TTC549 (cell line): ENCODE measurements around the gene CCT6A.
"Not testable (repeated sequence)": the region's sequence is repeated elsewhere in the genome, so short reads cannot be mapped to it uniquely, and the experiment has no call there.

Experiments used
- FAIRE-seq: peaks from 2 replicates; lab custom pipeline; 2012; peaks lifted over from hg19 to GRCh38; lab: Jason Lieb, UNC

CCT6A gene

GRCh38 chr7:56051053-56051338 is 569 bp upstream of the CCT6A start:
- no peak for FAIRE-seq

- no peak for FAIRE-seq
Observed at GRCh38 chr7:56053379-56053778, 1.8 kb downstream of the CCT6A start.

DNA sequence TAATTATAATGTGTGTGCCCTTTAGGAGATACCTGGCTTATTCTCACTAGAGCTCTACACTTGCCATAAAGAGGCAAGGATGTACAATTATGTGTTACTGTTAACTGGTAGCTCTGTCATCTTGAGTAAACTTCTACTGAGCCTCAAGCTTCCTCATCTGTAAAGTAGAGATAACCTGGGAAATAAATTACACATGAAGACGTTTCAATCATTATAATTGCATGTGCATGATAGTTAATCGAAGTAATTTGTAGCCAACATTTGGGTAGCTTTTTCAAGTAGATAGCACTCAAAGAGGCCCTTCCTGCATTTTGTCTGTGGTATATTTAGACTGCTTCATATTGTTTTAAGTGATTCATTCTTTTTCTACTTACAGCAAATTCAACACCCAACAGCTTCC is 2.4 kb downstream of the CCT6A start:
- FAIRE-seq: no peak

DNA sequence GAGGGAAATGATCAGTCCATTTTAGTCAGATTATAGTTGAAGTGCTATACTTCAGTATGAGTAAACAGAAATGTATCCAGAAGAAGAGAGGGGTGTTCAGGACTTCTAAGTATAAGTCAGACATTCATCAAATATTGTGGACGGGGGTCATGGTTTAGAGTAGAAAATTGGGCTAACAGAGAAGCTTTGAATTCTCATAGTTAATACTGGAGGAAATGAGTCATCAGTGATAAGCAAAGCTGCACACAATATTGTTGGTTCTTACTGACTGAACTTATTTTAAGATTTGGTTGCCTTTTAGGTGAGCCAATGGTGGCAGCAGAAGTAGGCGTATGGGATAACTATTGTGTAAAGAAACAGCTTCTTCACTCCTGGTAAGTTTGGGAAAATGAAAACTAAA is 10.8 kb downstream of the CCT6A start:
- FAIRE-seq: peak; percentile 75

- no peak for FAIRE-seq
Observed at GRCh38 chr7:56063500-56063881, 11.9 kb downstream of the CCT6A start.

DNA sequence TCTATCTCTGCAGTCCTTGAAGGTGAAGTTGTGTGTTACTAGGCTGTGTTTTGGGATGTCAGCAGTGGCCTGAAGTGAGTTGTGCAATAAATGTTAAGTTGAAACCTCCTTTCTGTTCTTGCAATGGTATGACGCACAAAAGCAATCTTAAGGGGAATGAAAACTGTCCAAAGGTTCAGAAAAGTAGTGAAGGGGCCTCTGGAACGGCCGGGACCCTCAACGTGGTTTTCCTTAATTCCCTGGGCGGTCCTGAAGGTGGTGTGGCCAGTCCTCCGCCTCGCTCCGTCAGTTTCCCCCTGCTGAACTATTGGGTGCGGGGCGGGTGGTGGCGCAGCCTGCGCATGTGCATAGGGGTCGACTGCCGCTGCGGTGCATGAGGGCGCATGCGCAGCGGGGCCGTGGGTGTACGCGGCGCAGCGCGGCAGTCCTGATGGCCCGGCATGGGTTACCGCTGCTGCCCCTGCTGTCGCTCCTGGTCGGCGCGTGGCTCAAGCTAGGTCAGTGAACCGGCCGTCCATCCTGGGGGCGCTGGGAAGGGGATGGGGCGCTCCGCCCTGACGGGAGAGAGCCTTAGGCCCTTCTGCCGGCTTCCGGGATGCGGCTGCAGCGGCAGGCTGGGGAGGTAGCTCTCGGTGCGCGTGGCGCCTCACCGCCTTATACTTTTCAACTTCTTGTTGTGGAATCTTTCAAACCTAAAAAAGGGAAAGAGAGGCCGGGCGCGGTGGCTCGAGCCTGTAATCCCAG is 12.5 kb downstream of the CCT6A start, which contains the start of gene SUMF2:
Gene SUMF2, plus strand, starts transcription at position 405 of the 744 bp plus-strand sequence. Its CDS starts 26 bp downstream, at position 431.
- no peak for FAIRE-seq

- not testable (repeated sequence) for FAIRE-seq
Observed at GRCh38 chr7:56066376-56066775, 14.8 kb downstream of the CCT6A start.

DNA sequence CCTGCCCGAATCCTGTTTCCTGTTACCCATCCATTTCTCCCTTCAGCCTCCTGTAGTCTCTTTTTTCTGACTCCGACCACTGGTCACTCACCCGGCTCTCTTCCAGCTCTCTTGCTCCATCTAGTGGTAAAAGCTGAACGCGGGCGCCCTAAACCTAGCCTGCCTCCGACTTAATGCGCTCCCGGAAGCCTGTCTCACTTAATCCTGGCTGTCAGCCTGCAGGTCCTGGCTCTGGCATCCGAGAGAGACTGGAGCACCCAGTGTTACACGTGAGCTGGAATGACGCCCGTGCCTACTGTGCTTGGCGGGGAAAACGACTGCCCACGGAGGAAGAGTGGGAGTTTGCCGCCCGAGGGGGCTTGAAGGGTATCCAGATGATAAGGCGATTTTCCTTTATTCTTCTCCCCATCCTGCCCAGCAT is 22.8 kb downstream of the CCT6A start:
- no peak for FAIRE-seq

DNA sequence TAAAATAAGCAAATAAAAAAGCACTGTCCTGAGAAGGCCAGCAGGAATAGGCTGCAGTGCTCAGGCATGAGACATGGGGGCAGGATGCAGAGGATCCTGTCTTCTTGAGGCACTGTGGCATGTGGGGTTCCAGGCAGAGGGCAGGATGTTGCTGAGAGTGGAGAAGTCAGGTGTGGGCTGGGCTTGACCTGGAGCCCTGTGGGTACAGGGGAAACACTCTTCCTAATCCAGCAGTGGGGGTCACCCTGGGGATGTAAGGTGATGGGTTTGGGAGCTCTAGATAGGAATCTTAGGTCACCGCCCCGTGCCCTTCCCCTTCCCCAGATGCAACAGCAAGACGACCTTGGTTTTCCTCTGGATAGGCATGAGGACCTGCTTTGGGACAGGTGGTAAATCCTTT is 26.1 kb downstream of the CCT6A start:
- FAIRE-seq: no peak

DNA sequence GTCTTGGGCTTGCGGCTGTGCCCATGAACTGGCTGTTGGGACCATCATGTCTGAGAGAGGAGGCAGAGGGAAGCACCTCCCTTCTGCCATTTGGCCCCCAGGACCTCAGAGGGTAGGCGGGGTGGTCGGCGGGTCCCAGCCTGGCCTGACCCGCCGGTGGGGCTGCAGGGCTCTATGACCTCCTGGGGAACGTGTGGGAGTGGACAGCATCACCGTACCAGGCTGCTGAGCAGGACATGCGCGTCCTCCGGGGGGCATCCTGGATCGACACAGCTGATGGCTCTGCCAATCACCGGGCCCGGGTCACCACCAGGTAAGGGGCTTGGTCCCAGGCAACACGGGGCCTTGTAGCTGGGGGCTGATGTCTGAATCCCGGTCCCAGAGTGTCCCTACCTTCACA is 26.6 kb downstream of the CCT6A start:
- FAIRE-seq: no peak

DNA sequence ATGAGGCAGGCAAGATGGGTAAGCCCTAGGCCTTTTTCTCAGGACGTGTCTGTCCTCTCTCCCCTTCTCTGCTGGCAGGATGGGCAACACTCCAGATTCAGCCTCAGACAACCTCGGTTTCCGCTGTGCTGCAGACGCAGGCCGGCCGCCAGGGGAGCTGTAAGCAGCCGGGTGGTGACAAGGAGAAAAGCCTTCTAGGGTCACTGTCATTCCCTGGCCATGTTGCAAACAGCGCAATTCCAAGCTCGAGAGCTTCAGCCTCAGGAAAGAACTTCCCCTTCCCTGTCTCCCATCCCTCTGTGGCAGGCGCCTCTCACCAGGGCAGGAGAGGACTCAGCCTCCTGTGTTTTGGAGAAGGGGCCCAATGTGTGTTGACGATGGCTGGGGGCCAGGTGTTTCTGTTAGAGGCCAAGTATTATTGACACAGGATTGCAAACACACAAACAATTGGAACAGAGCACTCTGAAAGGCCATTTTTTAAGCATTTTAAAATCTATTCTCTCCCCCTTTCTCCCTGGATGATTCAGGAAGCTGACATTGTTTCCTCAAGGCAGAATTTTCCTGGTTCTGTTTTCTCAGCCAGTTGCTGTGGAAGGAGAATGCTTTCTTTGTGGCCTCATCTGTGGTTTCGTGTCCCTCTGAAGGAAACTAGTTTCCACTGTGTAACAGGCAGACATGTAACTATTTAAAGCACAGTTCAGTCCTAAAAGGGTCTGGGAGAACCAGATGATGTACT is 28.1 kb downstream of the CCT6A start:
- FAIRE-seq: no peak

DNA sequence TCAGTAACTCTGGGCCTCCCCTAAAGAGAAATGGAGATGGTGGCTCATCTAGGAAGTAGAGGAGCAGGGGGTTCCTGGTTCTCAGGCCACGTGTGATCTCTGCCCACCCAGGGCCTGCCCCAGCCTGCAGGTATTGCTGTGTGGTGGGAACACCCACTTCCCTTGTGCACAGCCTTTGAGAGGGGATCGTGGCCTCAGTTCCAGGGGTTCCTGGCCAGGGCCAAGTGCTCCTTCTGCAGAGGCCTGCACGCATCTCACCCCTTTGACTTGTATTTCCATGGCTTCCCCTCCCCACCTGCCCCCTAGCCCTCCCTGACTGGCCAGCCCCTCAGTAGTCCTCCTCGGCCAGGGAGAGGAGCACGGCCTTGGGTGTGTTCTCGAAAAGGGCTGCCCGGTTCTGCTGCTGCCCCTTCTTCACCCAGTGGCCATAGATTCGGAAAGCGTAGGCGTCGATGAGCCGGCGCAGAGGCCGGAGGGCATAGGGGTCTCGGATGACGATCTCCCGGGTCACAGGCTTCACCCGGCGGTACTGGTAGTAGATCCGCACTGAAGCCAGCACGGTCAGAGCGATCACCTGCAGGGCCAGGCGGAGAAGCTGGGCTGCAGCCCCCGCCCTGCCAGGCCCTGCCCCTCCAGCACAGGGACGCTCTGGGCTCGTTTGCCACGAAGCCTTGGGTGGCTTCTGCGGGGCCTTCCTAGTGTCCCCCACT is 29.3 kb downstream of the CCT6A start:
- FAIRE-seq: not testable (repeated sequence)

- no peak for FAIRE-seq
Observed at GRCh38 chr7:56081626-56082340, 30.2 kb downstream of the CCT6A start.

GRCh38 chr7:56083150-56083785 is 31.7 kb downstream of the CCT6A start:
- FAIRE-seq: no peak

DNA sequence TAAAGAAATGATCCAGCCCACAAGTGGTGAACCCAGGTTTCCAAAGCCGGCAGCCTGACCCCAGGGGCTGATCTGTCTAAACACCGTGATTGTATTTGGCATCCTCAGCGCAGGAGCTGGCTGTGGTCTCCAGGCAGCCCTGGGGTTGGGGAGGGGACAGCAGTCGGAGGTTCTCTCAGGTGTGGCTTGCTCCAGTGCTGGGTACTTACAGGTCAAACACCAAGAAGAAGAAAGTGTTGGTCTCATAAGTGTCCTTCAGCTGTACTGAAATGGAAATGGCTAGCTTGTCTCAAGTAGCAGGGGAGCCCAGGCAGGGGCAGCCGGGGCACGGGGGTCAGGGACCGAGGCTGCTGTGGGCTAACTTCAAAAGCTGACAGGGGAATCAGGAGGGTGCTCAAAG is 35.2 kb downstream of the CCT6A start:
- no peak for FAIRE-seq

DNA sequence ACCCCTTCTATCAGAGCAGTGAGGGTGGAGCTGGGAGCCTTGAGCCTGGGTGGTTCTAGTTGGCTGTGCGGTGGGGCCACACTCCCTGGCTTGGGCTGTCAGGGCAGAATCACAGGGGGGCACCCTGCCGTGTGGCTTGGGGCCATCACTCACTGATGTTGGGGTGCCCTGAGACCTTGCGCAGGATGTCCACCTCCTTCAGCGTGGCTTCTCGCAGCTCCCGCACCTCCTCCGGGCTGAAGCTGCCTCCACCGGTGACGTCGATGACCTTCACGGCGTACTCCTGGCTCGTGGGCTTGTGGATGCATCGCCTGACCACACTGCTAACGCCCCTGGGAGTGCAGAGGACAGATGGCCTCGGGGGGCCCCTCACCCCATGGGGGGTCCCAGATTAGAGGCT is 35.9 kb downstream of the CCT6A start:
- no peak for FAIRE-seq

DNA sequence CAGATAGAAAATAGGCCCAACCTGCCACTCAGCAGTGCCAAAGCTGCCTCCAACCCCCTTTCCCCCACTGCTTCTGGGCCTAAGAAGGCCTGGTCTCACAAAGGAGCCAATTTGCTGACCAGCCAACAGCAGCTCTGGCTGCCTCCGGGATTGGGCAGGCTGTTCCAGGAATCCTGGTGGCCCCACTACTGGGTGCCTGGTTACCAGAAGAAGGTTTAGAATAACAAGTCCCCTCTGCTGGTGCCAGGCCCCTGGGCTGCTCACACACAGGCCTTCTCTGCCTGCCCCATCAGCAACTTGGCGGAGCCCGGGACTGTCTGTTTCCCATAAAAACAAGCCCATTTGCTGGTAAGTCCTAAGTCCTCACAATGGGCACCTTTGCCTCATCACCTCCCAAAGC is 40.0 kb downstream of the CCT6A start:
- FAIRE-seq: no peak

GRCh38 chr7:56092388-56092787 is 40.8 kb downstream of the CCT6A start:
- not testable (repeated sequence) for FAIRE-seq

DNA sequence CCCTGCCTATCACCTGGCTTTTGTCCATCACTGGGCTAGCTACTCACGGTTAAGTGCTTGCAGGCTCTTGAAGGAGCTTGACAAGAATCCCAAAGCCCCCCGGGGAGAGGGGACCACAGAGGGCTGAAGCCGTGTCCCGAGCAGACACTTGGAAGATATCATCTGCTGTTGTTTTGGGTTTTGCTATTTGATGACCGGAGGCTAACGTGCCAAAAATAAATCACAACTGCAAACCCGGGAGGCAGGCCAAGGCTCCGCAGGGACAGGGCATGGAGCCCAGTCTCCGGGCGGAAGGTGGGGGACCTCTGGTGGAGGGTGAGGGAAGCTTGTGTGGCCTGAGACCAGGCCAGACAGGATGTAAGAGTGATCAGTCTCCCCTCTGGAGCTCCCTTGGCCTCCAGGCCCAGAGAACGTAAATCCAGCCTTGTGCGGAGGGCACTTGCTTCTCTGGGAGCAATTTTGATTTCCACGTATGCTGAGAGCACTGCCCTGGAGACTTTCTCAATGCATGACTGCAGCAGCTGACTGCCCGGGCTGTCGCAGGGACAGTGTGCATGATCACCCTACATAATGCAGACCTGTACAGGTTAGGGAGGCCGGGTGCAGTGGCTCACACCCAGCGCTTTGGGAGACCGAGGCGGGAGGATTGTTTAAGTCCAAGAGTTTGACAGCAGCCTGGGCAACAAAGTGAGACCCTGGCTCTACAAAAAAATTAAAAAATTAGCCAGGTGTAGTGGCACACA is 41.4 kb downstream of the CCT6A start, which contains the start of gene PHKG1:
Gene PHKG1, minus strand, starts transcription at position 164 of the 743 bp plus-strand sequence. CDS start 4,011 bp downstream, outside the sequence.
- no peak for FAIRE-seq

GRCh38 chr7:56097700-56098099 is 46.1 kb downstream of the CCT6A start:
- no peak for FAIRE-seq
